ENCODE data around the gene WIF1.

GRCh38 chr12:65094722-65095121, 26.4 kb downstream of the WIF1 start:
- no peak for TF ChIP-seq CTCF (IDR thresholded peaks at IDR 0.05)
- no peak for TF ChIP-seq POLR2AphosphoS5 (IDR thresholded peaks at IDR 0.05; ENCODE audit: insufficient read depth in 1 of 2, low read depth in 1 of 2)
- TF ChIP-seq POLR2A (IDR thresholded peaks at IDR 0.05), result no peak
